Measurements from ENCODE around the gene ADAM22. TPM values are rescaled to one million over a fixed set of nuclear protein-coding genes. Genes with fewer than 3 reads are reported as not detected.

ADAM22 gene
- total RNA-seq, 1 donor from 2014 or later = 1.9 TPM

DNA sequence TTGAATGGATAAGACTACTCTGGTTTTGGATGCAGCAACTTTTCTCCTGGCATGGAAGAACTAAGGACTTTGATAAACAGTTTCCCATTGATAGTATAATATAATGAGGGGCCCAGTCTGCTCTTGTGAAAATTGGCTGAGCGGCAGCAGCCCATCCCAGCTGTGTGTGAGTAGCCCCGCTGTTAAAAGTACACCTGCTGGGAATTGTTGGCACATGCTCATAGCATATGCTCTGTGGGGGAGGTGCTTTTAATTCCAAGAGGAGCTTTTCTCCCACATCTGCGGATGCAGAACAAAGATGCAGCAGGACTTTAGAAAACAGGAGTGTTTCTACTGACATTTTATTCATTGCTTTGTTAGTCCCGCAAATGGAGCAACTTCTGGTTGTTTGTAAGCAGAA lies 266.7 kb downstream of the ADAM22 start:
- Histone ChIP-seq H3K36me3 (peaks cover 42% of the 10 kb centered on the region), H3K4me1 (no peaks in the 10 kb centered on the region), H3K27ac (replicated peaks) (no peak overlapping the region), H3K9me3 (replicated peaks) (no peaks in the 10 kb centered on the region), H3K4me3 (no peak overlapping the region), H3K27me3 (ENCODE audit: low read depth) (no peaks in the 10 kb centered on the region)
- TF ChIP-seq, protein P1, sequence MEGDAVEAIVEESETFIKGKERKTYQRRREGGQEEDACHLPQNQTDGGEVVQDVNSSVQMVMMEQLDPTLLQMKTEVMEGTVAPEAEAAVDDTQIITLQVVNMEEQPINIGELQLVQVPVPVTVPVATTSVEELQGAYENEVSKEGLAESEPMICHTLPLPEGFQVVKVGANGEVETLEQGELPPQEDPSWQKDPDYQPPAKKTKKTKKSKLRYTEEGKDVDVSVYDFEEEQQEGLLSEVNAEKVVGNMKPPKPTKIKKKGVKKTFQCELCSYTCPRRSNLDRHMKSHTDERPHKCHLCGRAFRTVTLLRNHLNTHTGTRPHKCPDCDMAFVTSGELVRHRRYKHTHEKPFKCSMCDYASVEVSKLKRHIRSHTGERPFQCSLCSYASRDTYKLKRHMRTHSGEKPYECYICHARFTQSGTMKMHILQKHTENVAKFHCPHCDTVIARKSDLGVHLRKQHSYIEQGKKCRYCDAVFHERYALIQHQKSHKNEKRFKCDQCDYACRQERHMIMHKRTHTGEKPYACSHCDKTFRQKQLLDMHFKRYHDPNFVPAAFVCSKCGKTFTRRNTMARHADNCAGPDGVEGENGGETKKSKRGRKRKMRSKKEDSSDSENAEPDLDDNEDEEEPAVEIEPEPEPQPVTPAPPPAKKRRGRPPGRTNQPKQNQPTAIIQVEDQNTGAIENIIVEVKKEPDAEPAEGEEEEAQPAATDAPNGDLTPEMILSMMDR (IDR thresholded peaks at IDR 0.05; ENCODE audit: borderline replicate concordance) = no peak
- DNase-seq = no peak
- intact Hi-C loops (cut with micrococcal nuclease) = no loop called here

DNA sequence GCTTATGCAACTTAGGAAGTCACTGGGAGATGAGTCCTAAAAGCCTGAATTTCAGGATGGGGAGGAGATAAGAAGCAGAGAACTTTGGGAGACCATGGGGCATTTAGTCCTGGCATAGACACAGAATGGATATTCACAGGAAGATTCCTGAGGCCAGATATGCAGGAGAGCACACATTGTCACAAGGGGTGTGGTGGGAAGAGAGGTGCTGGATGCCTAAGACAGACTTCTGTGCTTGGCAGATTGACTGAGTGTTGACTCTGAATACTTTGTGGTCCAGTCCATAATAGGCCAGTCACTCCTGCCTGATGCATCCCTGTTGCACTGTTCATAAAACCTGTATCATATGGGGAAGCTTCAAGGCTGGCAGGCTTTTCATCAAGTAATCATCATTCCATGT lies 267.3 kb downstream of the ADAM22 start:
- Histone ChIP-seq H3K27ac (replicated peaks) (no peak overlapping the region), H3K27me3 (ENCODE audit: low read depth) (no peaks in the 10 kb centered on the region), H3K4me1 (no peaks in the 10 kb centered on the region), H3K9me3 (replicated peaks) (no peaks in the 10 kb centered on the region), H3K4me3 (no peak overlapping the region), H3K36me3 (peaks cover 47% of the 10 kb centered on the region)
- intact Hi-C loops (cut with micrococcal nuclease) = no loop called here
- TF ChIP-seq, protein P1 (IDR thresholded peaks at IDR 0.05; ENCODE audit: borderline replicate concordance) = no peak
- no peak for DNase-seq

DNA sequence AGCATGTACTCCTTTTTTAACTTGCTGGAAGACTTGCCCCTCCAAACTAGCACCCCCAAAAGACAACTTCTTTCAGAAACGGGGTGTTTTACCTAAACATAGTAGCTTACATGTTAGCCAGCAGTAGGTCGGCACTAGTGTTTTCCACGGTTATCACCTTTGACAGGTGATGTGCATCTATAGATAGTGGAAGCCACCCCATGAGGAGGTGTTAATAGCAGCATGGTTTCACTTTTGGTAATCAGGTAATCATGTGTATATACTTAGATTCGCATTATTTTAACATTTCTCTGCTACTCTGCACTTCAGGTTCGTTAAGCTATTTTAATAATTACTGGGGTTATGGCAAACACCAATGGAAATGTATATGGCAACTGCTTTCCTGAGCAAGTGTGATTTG lies 268.2 kb downstream of the ADAM22 start:
- Histone ChIP-seq H3K36me3 (peaks cover 57% of the 10 kb centered on the region), H3K4me1 (no peaks in the 10 kb centered on the region), H3K9me3 (replicated peaks) (no peaks in the 10 kb centered on the region), H3K4me3 (no peak overlapping the region), H3K27ac (replicated peaks) (no peak overlapping the region), H3K27me3 (ENCODE audit: low read depth) (no peaks in the 10 kb centered on the region)
- TF ChIP-seq, protein P1 (IDR thresholded peaks at IDR 0.05; ENCODE audit: borderline replicate concordance) = no peak
- intact Hi-C loops (cut with micrococcal nuclease) = no loop called here
- DNase-seq = no peak

DNA sequence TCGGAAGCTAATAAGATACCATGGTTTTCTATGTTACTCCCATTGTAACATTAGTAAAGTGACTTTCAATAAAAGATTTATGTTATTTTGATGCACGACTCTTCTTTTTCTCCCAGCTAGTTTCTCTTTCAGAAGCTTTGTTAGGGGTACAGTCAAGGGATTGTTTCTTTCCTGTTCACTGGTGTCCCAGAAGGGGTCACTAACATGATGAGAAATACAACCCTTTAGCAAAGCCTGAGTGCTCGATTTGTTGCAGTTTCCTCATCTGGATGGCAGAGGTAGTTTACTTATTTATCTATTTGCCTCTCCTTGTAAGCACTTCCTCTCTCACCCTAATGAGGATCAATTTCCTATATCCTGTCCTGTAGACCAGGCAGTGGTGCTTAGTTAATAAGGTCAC lies 268.7 kb downstream of the ADAM22 start:
- no peak for DNase-seq
- no peak overlapping the region for H3K27ac ChIP-seq (replicated peaks)
- no peaks in the 10 kb centered on the region for H3K4me1 ChIP-seq
- peaks cover 62% of the 10 kb centered on the region for H3K36me3 ChIP-seq
- H3K4me3 ChIP-seq = no peak overlapping the region
- no peaks in the 10 kb centered on the region for H3K9me3 ChIP-seq (replicated peaks)
- TF ChIP-seq, protein P1 (IDR thresholded peaks at IDR 0.05; ENCODE audit: borderline replicate concordance) = no peak
- H3K27me3 ChIP-seq (ENCODE audit: low read depth) = no peaks in the 10 kb centered on the region
- intact Hi-C loops (cut with micrococcal nuclease) = no loop called here

DNA sequence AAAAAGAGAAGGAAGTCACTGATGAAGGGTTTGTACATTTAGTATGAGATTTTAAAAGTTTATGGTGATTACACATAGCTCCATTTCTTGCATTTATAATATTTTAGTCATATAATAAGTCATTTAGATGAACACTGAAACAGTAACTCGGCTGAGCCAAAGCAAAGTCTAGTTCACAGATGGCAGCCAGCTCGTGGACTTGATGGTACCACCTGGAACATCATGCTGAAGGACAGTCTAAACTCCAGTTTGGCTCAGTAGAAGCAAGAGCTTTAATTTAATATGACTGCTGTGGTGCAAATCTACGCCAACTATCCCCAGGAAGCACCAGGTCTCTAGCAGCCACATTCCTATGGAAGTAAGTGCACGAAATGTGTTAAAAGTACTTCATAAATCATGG lies 269.4 kb downstream of the ADAM22 start:
- no peaks in the 10 kb centered on the region for H3K9me3 ChIP-seq (replicated peaks)
- no peak overlapping the region for H3K4me3 ChIP-seq
- H3K27me3 ChIP-seq (ENCODE audit: low read depth) = no peaks in the 10 kb centered on the region
- peaks cover 68% of the 10 kb centered on the region for H3K36me3 ChIP-seq
- no peak for DNase-seq
- intact Hi-C loops (cut with micrococcal nuclease) = no loop called here
- H3K27ac ChIP-seq (replicated peaks) = no peak overlapping the region
- TF ChIP-seq, protein P1 (IDR thresholded peaks at IDR 0.05; ENCODE audit: borderline replicate concordance) = no peak
- H3K4me1 ChIP-seq = no peaks in the 10 kb centered on the region

All from left ventricle myocardium inferior (tissue), 1 donor.